Measurements from ENCODE around the gene CRYBB2.
"Not testable (repeated sequence)": the region's sequence is repeated elsewhere in the genome, so short reads cannot be mapped to it uniquely, and the experiment has no call there.

The CRYBB2 gene

GRCh38 chr22:25235547-25236290 lies 16.3 kb downstream of the CRYBB2 start:
- DNase-seq, result peak; percentile 73

GRCh38 chr22:25236417-25236816 lies 17.0 kb downstream of the CRYBB2 start:
- DNase-seq, result no peak

DNA sequence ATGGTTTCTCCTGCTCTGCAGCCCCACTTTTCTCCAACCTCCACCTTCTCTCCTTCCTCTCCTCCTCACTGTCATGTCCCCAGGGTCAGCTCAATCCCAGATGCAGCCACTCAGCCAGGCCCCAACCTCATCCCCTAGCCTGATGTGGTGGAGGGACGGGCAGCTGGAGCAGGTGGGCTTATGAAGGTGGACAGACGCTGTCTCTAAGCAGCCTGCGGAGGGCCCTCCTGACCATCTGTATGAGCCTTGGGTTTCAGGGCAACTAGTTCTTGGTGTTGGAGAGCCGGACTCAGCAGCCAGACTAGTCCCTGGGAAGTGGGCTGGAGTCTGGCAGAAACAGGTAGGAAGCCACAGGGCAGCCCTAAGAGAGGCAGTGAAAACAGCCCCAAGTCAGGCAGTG lies 18.1 kb downstream of the CRYBB2 start:
- no peak for DNase-seq

GRCh38 chr22:25238058-25238457 lies 18.6 kb downstream of the CRYBB2 start:
- not testable (repeated sequence) for DNase-seq

DNA sequence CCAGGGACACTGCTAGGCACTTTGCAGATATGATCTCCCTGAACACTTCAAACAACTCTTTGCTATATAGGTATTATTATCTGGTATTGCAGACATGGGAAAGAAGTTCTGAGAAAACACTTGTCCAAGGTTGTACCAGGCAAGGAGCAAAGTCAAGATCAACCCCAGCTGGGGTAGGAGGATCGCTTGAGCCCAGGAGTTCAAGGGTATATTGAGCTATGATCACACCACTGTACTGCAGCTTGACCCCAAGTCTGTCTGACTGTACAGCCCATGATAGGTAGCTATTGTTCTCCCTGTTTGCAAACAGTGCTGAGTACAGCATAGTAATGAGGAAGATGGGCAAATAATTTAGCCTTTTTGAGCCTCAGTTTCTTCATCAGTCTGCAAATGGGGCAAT lies 35.7 kb downstream of the CRYBB2 start:
- DNase-seq, result not testable (repeated sequence)

DNA sequence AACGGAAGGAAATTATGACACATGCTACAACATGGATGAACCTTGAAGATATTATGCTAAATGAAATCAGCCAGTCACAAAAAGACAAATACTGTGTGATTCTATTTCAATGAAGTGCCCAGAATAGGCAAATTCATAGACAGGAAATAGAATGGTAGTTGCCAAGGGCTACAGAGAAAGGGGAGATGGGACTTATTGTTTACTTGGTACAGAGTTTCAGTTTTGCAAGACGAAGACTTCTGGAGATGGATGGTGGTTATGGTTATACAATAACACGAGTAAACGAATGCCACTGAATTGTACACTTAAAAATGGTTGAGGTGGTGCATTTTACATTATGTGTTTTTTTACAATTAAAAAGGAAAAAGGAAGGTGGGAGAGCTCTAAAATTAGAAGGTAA lies 48.1 kb downstream of the CRYBB2 start:
- DNase-seq, result not testable (repeated sequence)

- not testable (repeated sequence) for DNase-seq
Measured at GRCh38 chr22:25268902-25269301, 49.5 kb downstream of the CRYBB2 start.

- not testable (repeated sequence) for DNase-seq
Measured at GRCh38 chr22:25270061-25270460, 50.6 kb downstream of the CRYBB2 start.

GRCh38 chr22:25273231-25273630 lies 53.8 kb downstream of the CRYBB2 start:
- not testable (repeated sequence) for DNase-seq

GRCh38 chr22:25273928-25274327 lies 54.5 kb downstream of the CRYBB2 start:
- DNase-seq, result not testable (repeated sequence)

GRCh38 chr22:25280118-25280517 lies 60.7 kb downstream of the CRYBB2 start:
- DNase-seq, result not testable (repeated sequence)
